Measurements from ENCODE around the gene IDH3A.

GRCh38 chr15:78182336-78182700, 33.2 kb downstream of the IDH3A start:
- TF ChIP-seq, protein P1, sequence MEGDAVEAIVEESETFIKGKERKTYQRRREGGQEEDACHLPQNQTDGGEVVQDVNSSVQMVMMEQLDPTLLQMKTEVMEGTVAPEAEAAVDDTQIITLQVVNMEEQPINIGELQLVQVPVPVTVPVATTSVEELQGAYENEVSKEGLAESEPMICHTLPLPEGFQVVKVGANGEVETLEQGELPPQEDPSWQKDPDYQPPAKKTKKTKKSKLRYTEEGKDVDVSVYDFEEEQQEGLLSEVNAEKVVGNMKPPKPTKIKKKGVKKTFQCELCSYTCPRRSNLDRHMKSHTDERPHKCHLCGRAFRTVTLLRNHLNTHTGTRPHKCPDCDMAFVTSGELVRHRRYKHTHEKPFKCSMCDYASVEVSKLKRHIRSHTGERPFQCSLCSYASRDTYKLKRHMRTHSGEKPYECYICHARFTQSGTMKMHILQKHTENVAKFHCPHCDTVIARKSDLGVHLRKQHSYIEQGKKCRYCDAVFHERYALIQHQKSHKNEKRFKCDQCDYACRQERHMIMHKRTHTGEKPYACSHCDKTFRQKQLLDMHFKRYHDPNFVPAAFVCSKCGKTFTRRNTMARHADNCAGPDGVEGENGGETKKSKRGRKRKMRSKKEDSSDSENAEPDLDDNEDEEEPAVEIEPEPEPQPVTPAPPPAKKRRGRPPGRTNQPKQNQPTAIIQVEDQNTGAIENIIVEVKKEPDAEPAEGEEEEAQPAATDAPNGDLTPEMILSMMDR (IDR thresholded peaks at IDR 0.05): no peak
- no peak for TF ChIP-seq POLR2A (IDR thresholded peaks at IDR 0.05)
